Kasumi-1 (cell line): ENCODE measurements around the gene CCDC201.
"Not testable (repeated sequence)": the region's sequence is repeated elsewhere in the genome, so short reads cannot be mapped to it uniquely, and the experiment has no call there.

ENCODE experiments used
- DNase-seq, 2 experiments: peaks; one replicate each; lab custom pipeline; 2025; lab: John Stamatoyannopoulos, UW

Gene CCDC201

GRCh38 chr7:45874408-45875131, 1.7 kb upstream of the CCDC201 start:
- DNase-seq = no peak

- no peak for DNase-seq
Observed at GRCh38 chr7:45873355-45873754, 473 bp upstream of the CCDC201 start.

- peak; percentile 13 to 26 for DNase-seq
Observed at GRCh38 chr7:45872116-45873034, 507 bp downstream of the CCDC201 start.

GRCh38 chr7:45869426-45869825, 3.5 kb downstream of the CCDC201 start:
- no peak for DNase-seq

- DNase-seq = no peak
Observed at GRCh38 chr7:45867471-45867870, 5.4 kb downstream of the CCDC201 start.

- no peak for DNase-seq
Observed at GRCh38 chr7:45865594-45866410, 7.1 kb downstream of the CCDC201 start.

GRCh38 chr7:45863715-45864114, 9.2 kb downstream of the CCDC201 start:
- no peak for DNase-seq

GRCh38 chr7:45856888-45857287, 16.0 kb downstream of the CCDC201 start:
- not testable (repeated sequence) for DNase-seq

- not testable (repeated sequence) for DNase-seq
Observed at GRCh38 chr7:45855680-45856079, 17.2 kb downstream of the CCDC201 start.

- not testable (repeated sequence) for DNase-seq
Observed at GRCh38 chr7:45853491-45853890, 19.4 kb downstream of the CCDC201 start.

- not testable (repeated sequence) for DNase-seq
Observed at GRCh38 chr7:45852984-45853383, 19.9 kb downstream of the CCDC201 start.

- not testable (repeated sequence) for DNase-seq
Observed at GRCh38 chr7:45848734-45849133, 24.1 kb downstream of the CCDC201 start.

- not testable (repeated sequence) for DNase-seq
Observed at GRCh38 chr7:45846536-45846935, 26.3 kb downstream of the CCDC201 start.

GRCh38 chr7:45841926-45842717, 30.8 kb downstream of the CCDC201 start:
- not testable (repeated sequence) for DNase-seq

GRCh38 chr7:45838852-45839251, 34.0 kb downstream of the CCDC201 start:
- DNase-seq = not testable (repeated sequence)

GRCh38 chr7:45832433-45833177, 40.3 kb downstream of the CCDC201 start:
- not testable (repeated sequence) for DNase-seq

GRCh38 chr7:45829846-45830245, 43.0 kb downstream of the CCDC201 start:
- DNase-seq = not testable (repeated sequence)

- not testable (repeated sequence) for DNase-seq
Observed at GRCh38 chr7:45827731-45828130, 45.2 kb downstream of the CCDC201 start.

GRCh38 chr7:45826550-45826949, 46.3 kb downstream of the CCDC201 start:
- not testable (repeated sequence) for DNase-seq

GRCh38 chr7:45818763-45819162, 54.1 kb downstream of the CCDC201 start:
- DNase-seq = not testable (repeated sequence)
